DOHH2 (cell line): ENCODE results near the gene GNG14.

ENCODE experiments used
- H3F3A ChIP-seq: fragments of 200-600 bp; sonication (generic), shearing (Covaris generic); 2 replicates; pipeline ENCODE4 v1.6.0; 2016; ENCODE audit warnings: antibody characterized with exemption, mild to moderate bottlenecking; ENCODE audit not compliant: control insufficient read depth, insufficient read depth
- H3K27ac ChIP-seq: fragments of 200-600 bp; sonication (generic); 2 replicates; pipeline ENCODE4 v1.5.1; 2014; ENCODE audit warnings: low read depth, mild to moderate bottlenecking, low read length, moderate library complexity
- H3K27me3 ChIP-seq: fragments of 200-600 bp; sonication (generic); 2 replicates; pipeline ENCODE4 v1.6.1; 2014; ENCODE audit warnings: mild to moderate bottlenecking, low read length, mixed read lengths; ENCODE audit not compliant: control insufficient read depth
- H3K36me3 ChIP-seq: fragments of 200-600 bp; sonication (generic); 2 replicates; pipeline ENCODE4 v1.6.1; 2014; ENCODE audit warnings: mild to moderate bottlenecking, low read length, moderate library complexity, mixed read lengths; ENCODE audit not compliant: control insufficient read depth
- H3K4me1 ChIP-seq: fragments of 200-600 bp; sonication (generic); 2 replicates; pipeline ENCODE4 v1.6.1; 2014; ENCODE audit warnings: mild to moderate bottlenecking, low read length, mixed read lengths; ENCODE audit not compliant: control insufficient read depth
- H3K4me2 ChIP-seq: fragments of 200-600 bp; sonication (generic); 2 replicates; pipeline ENCODE4 v1.6.0; 2014; ENCODE audit warnings: mild to moderate bottlenecking, low read length, moderate library complexity
- H3K4me3 ChIP-seq: fragments of 200-600 bp; sonication (generic); 2 replicates; pipeline ENCODE4 v1.5.1; 2014; ENCODE audit warnings: mild to moderate bottlenecking, low read length, mixed read lengths
- H3K79me2 ChIP-seq: fragments of 200-600 bp; sonication (generic); 2 replicates; pipeline ENCODE4 v1.6.1; 2014; ENCODE audit warnings: mild to moderate bottlenecking, low read length, mixed read lengths; ENCODE audit not compliant: control insufficient read depth
- H3K9me2 ChIP-seq: fragments of 200-600 bp; sonication (generic); replicated peaks from 2 replicates; pipeline ENCODE4 v1.6.1; 2014; ENCODE audit warnings: mild to moderate bottlenecking, low read length, mixed read lengths; ENCODE audit not compliant: control insufficient read depth
- H3K9me3 ChIP-seq: fragments of 200-600 bp; sonication (generic); 2 replicates; pipeline ENCODE4 v1.6.1; 2014; ENCODE audit warnings: antibody characterized with exemption, low read length, mixed read lengths; ENCODE audit not compliant: control insufficient read depth, insufficient read depth
- H4K20me1 ChIP-seq: fragments of 200-600 bp; sonication (generic); 2 replicates; pipeline ENCODE4 v1.6.0; 2014; ENCODE audit warnings: low read depth, mild to moderate bottlenecking, antibody characterized with exemption, low read length, moderate library complexity; ENCODE audit not compliant: control insufficient read depth, insufficient read depth
- CTCF ChIP-seq: fragments of 200-600 bp; sonication (generic); IDR thresholded peaks from one replicate; pipeline ENCODE4 v1.5.1; 2014; ENCODE audit warnings: antibody characterized with exemption, mild to moderate bottlenecking, low read depth, low read length; ENCODE audit not compliant: poor library complexity, severe bottlenecking
- EZH2phosphoT487 ChIP-seq: fragments of 200-600 bp; sonication (generic); IDR thresholded peaks from 2 replicates; pipeline ENCODE4 v1.6.1; 2017; ENCODE audit warnings: borderline replicate concordance, mild to moderate bottlenecking, antibody characterized with exemption, low read length, moderate library complexity, mixed read lengths

GNG14 gene

GRCh38 chr19:12715102-12715501, 27.3 kb downstream of the GNG14 start:
- Histone ChIP-seq H3K4me2 (no peak overlapping the region), H3F3A (no peaks in the 10 kb centered on the region; the same call in 1 of the 2 replicates), H3K27ac (no peak overlapping the region), H3K9me3 (no peaks in the 10 kb centered on the region), H3K4me1 (peaks cover under 1% of the 10 kb centered on the region), H3K9me2 (no peaks in the 10 kb centered on the region), H3K27me3 (no peaks in the 10 kb centered on the region), H4K20me1 (peaks cover 14% of the 10 kb centered on the region; the same call in 1 of the 2 replicates), H3K79me2 (peaks cover 56% of the 10 kb centered on the region), H3K4me3 (no peak overlapping the region), H3K36me3 (peaks cover 85% of the 10 kb centered on the region)
- TF ChIP-seq CTCF (no peak), EZH2phosphoT487 (no peak)

GRCh38 chr19:12715929-12716328, 28.1 kb downstream of the GNG14 start:
- Histone ChIP-seq H3K4me1 (peaks cover 8% of the 10 kb centered on the region), H4K20me1 (peaks cover 14% of the 10 kb centered on the region; the same call in 1 of the 2 replicates), H3K9me3 (no peaks in the 10 kb centered on the region), H3K27me3 (no peaks in the 10 kb centered on the region), H3K79me2 (peaks cover 63% of the 10 kb centered on the region), H3K4me2 (no peak overlapping the region), H3F3A (no peaks in the 10 kb centered on the region; the same call in 1 of the 2 replicates), H3K4me3 (no peak overlapping the region), H3K36me3 (peaks cover 85% of the 10 kb centered on the region), H3K27ac (no peak overlapping the region), H3K9me2 (no peaks in the 10 kb centered on the region)
- TF ChIP-seq EZH2phosphoT487: no peak
- no peak for TF ChIP-seq CTCF

- Histone ChIP-seq H3K36me3 (peaks cover 74% of the 10 kb centered on the region), H3K9me3 (no peaks in the 10 kb centered on the region), H3K4me2 (peak overlapping the region; percentile 98), H4K20me1 (peaks cover 14% of the 10 kb centered on the region; the same call in 1 of the 2 replicates), H3K4me3 (peak overlapping the region; percentile 96), H3K27me3 (no peaks in the 10 kb centered on the region), H3K4me1 (peaks cover 16% of the 10 kb centered on the region), H3K27ac (no peak overlapping the region), H3F3A (peaks cover 3% of the 10 kb centered on the region; the same call in 1 of the 2 replicates), H3K9me2 (no peaks in the 10 kb centered on the region), H3K79me2 (peaks cover 89% of the 10 kb centered on the region)
- TF ChIP-seq EZH2phosphoT487 (no peak), CTCF (no peak)
Observed at GRCh38 chr19:12720296-12720695, 32.5 kb downstream of the GNG14 start.
